GM19397 (cell line): ENCODE measurements around the gene MAT1A.
"Not testable (repeated sequence)": the region's sequence is repeated elsewhere in the genome, so short reads cannot be mapped to it uniquely, and the experiment has no call there.

Experiments
- ATAC-seq: cut with Tn5 transposase; IDR thresholded peaks from one replicate; pipeline ENCODE4 v1.9.1; 2021; ENCODE audit warnings: mild to moderate bottlenecking, moderate library complexity; ENCODE audit not compliant: unreplicated experiment

Gene MAT1A

GRCh38 chr10:80289451-80290287 is at the start of gene MAT1A:
Gene MAT1A, minus strand, starts transcription at chr10:80289658. Its CDS starts 235 bp downstream, at chr10:80289423.
- no peak for ATAC-seq

GRCh38 chr10:80333983-80334382 is 44.5 kb upstream of the MAT1A start:
- ATAC-seq, result no peak

- no peak for ATAC-seq
Observed at GRCh38 chr10:80324891-80325364, 35.5 kb upstream of the MAT1A start.

GRCh38 chr10:80324086-80324485 is 34.6 kb upstream of the MAT1A start:
- no peak for ATAC-seq

- no peak for ATAC-seq
Observed at GRCh38 chr10:80323311-80323710, 33.9 kb upstream of the MAT1A start.

- ATAC-seq, result no peak
Observed at GRCh38 chr10:80322711-80323110, 33.3 kb upstream of the MAT1A start.

GRCh38 chr10:80322158-80322557 is 32.7 kb upstream of the MAT1A start:
- no peak for ATAC-seq

GRCh38 chr10:80321183-80321582 is 31.7 kb upstream of the MAT1A start:
- no peak for ATAC-seq

GRCh38 chr10:80320377-80320776 is 30.9 kb upstream of the MAT1A start:
- ATAC-seq, result no peak

- no peak for ATAC-seq
Observed at GRCh38 chr10:80319725-80320290, 30.4 kb upstream of the MAT1A start.

GRCh38 chr10:80319318-80319717 is 29.9 kb upstream of the MAT1A start:
- no peak for ATAC-seq

- ATAC-seq, result no peak
Observed at GRCh38 chr10:80318742-80319141, 29.3 kb upstream of the MAT1A start.

- no peak for ATAC-seq
Observed at GRCh38 chr10:80315391-80315790, 25.9 kb upstream of the MAT1A start.

- ATAC-seq, result no peak
Observed at GRCh38 chr10:80313523-80313922, 24.1 kb upstream of the MAT1A start.

- ATAC-seq, result not testable (repeated sequence)
Observed at GRCh38 chr10:80305989-80306388, 16.5 kb upstream of the MAT1A start.

- no peak for ATAC-seq
Observed at GRCh38 chr10:80296942-80297341, 7.5 kb upstream of the MAT1A start.

- ATAC-seq, result no peak
Observed at GRCh38 chr10:80292607-80293239, 3.3 kb upstream of the MAT1A start.

GRCh38 chr10:80290474-80291220 is 1.2 kb upstream of the MAT1A start:
- ATAC-seq, result no peak

GRCh38 chr10:80288849-80289248 is 609 bp downstream of the MAT1A start:
- ATAC-seq, result no peak

- ATAC-seq, result no peak
Observed at GRCh38 chr10:80284522-80284921, 4.9 kb downstream of the MAT1A start.

GRCh38 chr10:80283536-80284199 is 5.8 kb downstream of the MAT1A start:
- ATAC-seq, result no peak
